Gastroesophageal sphincter (tissue), 4 donors: ENCODE results near the gene CD96. TPM values are rescaled to one million over a fixed set of nuclear protein-coding genes. Genes with fewer than 3 reads are reported as not detected.

ENCODE experiments used
- ATAC-seq: fragments of 150-250 bp; one replicate; pipeline ENCODE4 v1.9.1; 2016; ENCODE audit warnings: mild to moderate bottlenecking, moderate library complexity
- H3K27ac ChIP-seq, 4 donors: fragments of 200-600 bp; sonication (generic) in 3 of 4; 1 replicate in 3 of 4; 2 replicates in 1 of 4; pipeline ENCODE4 v1.5.1; 2016 to 2019
- H3K27me3 ChIP-seq: fragments of 200-600 bp; sonication (generic); one replicate; pipeline ENCODE4 v1.5.1; 2019
- H3K36me3 ChIP-seq, 2 donors: fragments of 200-600 bp; sonication (generic); one replicate each; pipeline ENCODE4 v1.5.1; 2019; ENCODE audit warnings: control low read depth in 1 of 2
- H3K4me1 ChIP-seq, 3 donors: fragments of 200-600 bp; sonication (generic); 1 replicate in 2 of 3; 2 replicates in 1 of 3; pipeline ENCODE4 v1.5.1; 2016 to 2019; ENCODE audit warnings: control low read depth in 2 of 3
- H3K4me3 ChIP-seq, 2 donors: fragments of 200-600 bp; sonication (generic); one replicate each; pipeline ENCODE4 v1.5.1; 2019; ENCODE audit warnings: mild to moderate bottlenecking in 1 of 2, moderate library complexity in 1 of 2
- H3K9me3 ChIP-seq, 3 donors: fragments of 200-600 bp; sonication (generic); one replicate each; pipeline ENCODE4 v1.5.1; 2017 to 2019; ENCODE audit warnings: control low read depth in 2 of 3
- CTCF ChIP-seq, 4 experiments: fragments of 200-600 bp in 2 of 4; fragments of 450-650 bp in 2 of 4; sonication (generic) in 1 of 4; IDR thresholded peaks; one replicate each; pipeline ENCODE4 v1.5.1; 2017 to 2019; ENCODE audit warnings: antibody characterized with exemption in 4 of 4, mild to moderate bottlenecking in 2 of 4, moderate library complexity in 2 of 4
- EP300 ChIP-seq: sonication (generic); formaldehyde crosslinking; IDR thresholded peaks from one replicate; pipeline ENCODE4 v1.6.1; 2017; ENCODE audit warnings: antibody characterized with exemption, mild to moderate bottlenecking
- POLR2A ChIP-seq, 2 donors: fragments of 450-650 bp; IDR thresholded peaks; one replicate each; pipeline ENCODE4 v1.6.1; 2017; ENCODE audit warnings: antibody characterized with exemption in 2 of 2, mild to moderate bottlenecking in 2 of 2, moderate library complexity in 1 of 2
- POLR2AphosphoS5 ChIP-seq: sonication (generic); formaldehyde crosslinking; IDR thresholded peaks from one replicate; pipeline ENCODE4 v1.6.1; 2017; ENCODE audit warnings: antibody characterized with exemption
- WGBS, 2 donors: methylation state at CpG; one replicate each; pipeline ENCODE4 v1.1.5; 2018; ENCODE audit warnings: low coverage in 1 of 2; 5-methylcytosine and 5-hydroxymethylcytosine counted together
- total RNA-seq, 4 donors: library from RNA; depleted of rRNA; stranded (reverse); fragments of >200 nt; gene quantifications; one replicate each; pipeline ENCODE4 v1.1.0, GENCODE V29; 2016

The CD96 gene, protein sequence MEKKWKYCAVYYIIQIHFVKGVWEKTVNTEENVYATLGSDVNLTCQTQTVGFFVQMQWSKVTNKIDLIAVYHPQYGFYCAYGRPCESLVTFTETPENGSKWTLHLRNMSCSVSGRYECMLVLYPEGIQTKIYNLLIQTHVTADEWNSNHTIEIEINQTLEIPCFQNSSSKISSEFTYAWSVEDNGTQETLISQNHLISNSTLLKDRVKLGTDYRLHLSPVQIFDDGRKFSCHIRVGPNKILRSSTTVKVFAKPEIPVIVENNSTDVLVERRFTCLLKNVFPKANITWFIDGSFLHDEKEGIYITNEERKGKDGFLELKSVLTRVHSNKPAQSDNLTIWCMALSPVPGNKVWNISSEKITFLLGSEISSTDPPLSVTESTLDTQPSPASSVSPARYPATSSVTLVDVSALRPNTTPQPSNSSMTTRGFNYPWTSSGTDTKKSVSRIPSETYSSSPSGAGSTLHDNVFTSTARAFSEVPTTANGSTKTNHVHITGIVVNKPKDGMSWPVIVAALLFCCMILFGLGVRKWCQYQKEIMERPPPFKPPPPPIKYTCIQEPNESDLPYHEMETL
- 1 to 10 TPM in 2 of 4 donors, under 1 TPM in 2; 0.19 to 1.2 (median 1.0) TPM for total RNA-seq

DNA sequence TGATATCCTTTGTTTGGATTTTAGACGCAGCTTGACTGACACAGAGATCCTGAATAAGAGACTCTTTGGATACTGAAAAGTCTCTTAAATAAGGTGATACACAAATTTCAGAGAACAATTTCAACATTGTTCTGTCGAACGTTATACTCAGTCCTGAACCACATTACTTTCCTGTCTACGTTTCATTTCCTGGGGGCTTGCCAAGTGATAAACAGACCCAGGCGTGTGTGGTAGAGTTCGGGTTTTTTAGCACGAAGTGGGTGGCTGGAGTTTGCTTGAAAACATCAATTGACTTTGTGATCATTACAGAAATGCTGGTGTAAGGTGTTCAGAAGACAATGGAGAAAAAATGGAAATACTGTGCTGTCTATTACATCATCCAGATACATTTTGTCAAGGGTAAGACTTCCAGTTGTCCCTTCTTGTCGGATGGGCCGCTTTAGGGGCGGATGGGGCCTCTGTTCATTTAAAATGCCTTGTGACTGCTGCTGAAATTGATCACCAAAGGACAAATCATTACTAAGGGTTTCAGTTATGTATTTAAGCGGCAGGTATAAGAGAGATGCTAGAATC, at the start of gene CD96:
Gene CD96 (plus strand): TSS at position 287 of the 573 bp plus-strand sequence. CDS start 52 bp downstream, at position 339.
- H3K36me3 ChIP-seq = no peaks in the 10 kb centered on the region
- no peak for ATAC-seq
- TF ChIP-seq CTCF (IDR thresholded peaks at IDR 0.05) (no peak), POLR2A (IDR thresholded peaks at IDR 0.05) (no peak), EP300 (no peak), POLR2AphosphoS5 (no peak)
- no peaks in the 10 kb centered on the region for H3K27me3 ChIP-seq
- WGBS, 2 donors = 34 to 41% methylated on average over 10 to 11 of the region's 11 CpGs
- no peaks in the 10 kb centered on the region for H3K9me3 ChIP-seq
- H3K4me3 ChIP-seq = no peak within 1 kb of the TSS
- no peaks in the 10 kb centered on the region for H3K4me1 ChIP-seq
- H3K27ac ChIP-seq = no peak within 1 kb of the TSS

- Histone ChIP-seq H3K9me3 (peaks cover 0 to 5% (median 0%) of the 10 kb centered on the region in 3 donors), H3K27ac (no peak overlapping the region), H3K27me3 (no peaks in the 10 kb centered on the region), H3K4me3 (no peak overlapping the region), H3K4me1 (no peaks in the 10 kb centered on the region), H3K36me3 (no peaks in the 10 kb centered on the region)
- no peak for ATAC-seq
- TF ChIP-seq POLR2AphosphoS5 (no peak), POLR2A (IDR thresholded peaks at IDR 0.05) (no peak), EP300 (no peak), CTCF (IDR thresholded peaks at IDR 0.05) (no peak)
Observed at GRCh38 chr3:111493276-111493675, 48.7 kb upstream of the CD96 start.

DNA sequence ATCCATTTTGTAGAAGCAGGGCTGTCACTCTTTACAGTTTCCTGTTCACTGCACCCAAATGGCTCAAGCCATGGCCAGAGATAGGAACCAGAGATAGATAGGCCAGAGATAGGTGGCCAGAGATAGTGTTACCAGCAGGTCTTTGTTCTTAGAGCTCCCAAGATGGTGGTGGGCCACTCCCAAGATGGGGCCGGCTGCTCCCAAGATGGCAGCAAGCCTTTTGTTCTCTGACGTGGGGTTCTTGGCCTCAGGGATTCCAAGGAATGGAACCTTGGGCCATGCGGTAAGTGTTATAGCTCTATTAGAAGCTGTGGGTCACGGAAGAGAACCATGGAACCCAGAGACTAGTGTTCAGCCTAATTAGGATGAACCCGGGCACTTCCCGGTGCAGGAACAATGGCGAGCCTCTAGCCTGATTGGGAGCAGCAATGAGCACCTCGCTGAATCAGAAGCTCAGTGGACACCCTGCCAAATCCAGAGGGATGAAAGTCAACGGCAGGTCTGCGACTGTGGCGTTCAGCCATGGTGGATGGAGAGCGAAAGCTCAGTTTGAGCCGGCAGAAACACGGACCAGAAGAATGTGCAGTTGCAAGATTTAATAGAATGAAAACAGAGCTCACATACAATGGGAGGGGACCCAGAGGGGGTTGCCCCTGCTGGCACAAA, 45.0 kb upstream of the CD96 start:
- Histone ChIP-seq H3K36me3 (no peaks in the 10 kb centered on the region), H3K4me1 (no peaks in the 10 kb centered on the region), H3K27me3 (no peaks in the 10 kb centered on the region), H3K4me3 (no peak overlapping the region), H3K9me3 (peaks cover 0 to 4% (median 0%) of the 10 kb centered on the region in 3 donors), H3K27ac (no peak overlapping the region)
- ATAC-seq = no peak
- WGBS, 2 donors = 90 to 95% methylated on average over 3 to 10 of the region's 14 CpGs
- TF ChIP-seq POLR2AphosphoS5 = no peak
- no peak for TF ChIP-seq CTCF (IDR thresholded peaks at IDR 0.05)
- no peak for TF ChIP-seq POLR2A (IDR thresholded peaks at IDR 0.05)
- no peak for TF ChIP-seq EP300

DNA sequence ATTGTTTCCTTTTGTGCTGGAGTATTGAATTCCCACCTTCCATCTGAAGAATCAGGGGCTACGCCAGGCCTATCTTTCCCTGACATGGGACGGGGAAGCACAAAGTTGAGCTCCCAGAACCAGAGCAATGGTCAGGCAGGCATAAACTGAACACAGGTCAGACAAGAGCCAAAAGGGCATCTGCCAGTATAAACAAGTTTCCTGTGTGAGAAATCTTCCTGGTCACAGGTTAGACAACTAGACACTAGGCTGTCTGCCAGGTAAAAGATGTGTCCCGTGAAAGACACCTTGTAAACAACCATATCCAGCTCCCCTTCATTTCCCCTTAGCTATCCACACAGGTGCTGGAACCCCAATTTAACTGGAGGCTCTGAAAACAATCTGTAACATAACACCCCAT, 44.0 kb upstream of the CD96 start:
- WGBS, 2 donors = 40 to 65% methylated on average over 1 to 2 of the region's 3 CpGs
- Histone ChIP-seq H3K4me1 (no peaks in the 10 kb centered on the region), H3K36me3 (no peaks in the 10 kb centered on the region), H3K9me3 (peaks cover 0 to 6% (median 0%) of the 10 kb centered on the region in 3 donors), H3K4me3 (no peak overlapping the region), H3K27ac (no peak overlapping the region), H3K27me3 (no peaks in the 10 kb centered on the region)
- no peak for ATAC-seq
- no peak for TF ChIP-seq POLR2AphosphoS5
- no peak for TF ChIP-seq EP300
- TF ChIP-seq CTCF (IDR thresholded peaks at IDR 0.05) = no peak
- no peak for TF ChIP-seq POLR2A (IDR thresholded peaks at IDR 0.05)
